DND-41 (cell line): Measurements from ENCODE around the gene RFX6.

Experiments
- ATAC-seq: fragments of 200-7000 bp; cut with Tn5 transposase; 3 replicates; pipeline ENCODE4 v1.9.1; 2021; ENCODE audit warnings: low read depth; ENCODE audit not compliant: insufficient read depth
- DNase-seq: peaks from one replicate; pipeline ENCODE4 v3.0.0-alpha.2; 2020
- H2AFZ ChIP-seq: 2 replicates; pipeline ENCODE4 v1.6.0; 2012; ENCODE audit warnings: low read depth, low read length
- H3K27ac ChIP-seq: 2 replicates; pipeline ENCODE4 v1.5.1; 2012; ENCODE audit warnings: low read length, inconsistent platforms
- H3K27me3 ChIP-seq: fragments of 200-600 bp; sonication (generic); 2 replicates; pipeline ENCODE4 v1.6.0; 2012; ENCODE audit warnings: low read length, mild to moderate bottlenecking, inconsistent platforms; ENCODE audit not compliant: insufficient read depth, poor library complexity
- H3K36me3 ChIP-seq: 2 replicates; pipeline ENCODE4 v1.5.1; 2012; ENCODE audit warnings: low read length, inconsistent platforms; ENCODE audit not compliant: insufficient read depth
- H3K4me1 ChIP-seq: 2 replicates; pipeline ENCODE4 v1.5.1; 2012; ENCODE audit warnings: mild to moderate bottlenecking, low read length; ENCODE audit not compliant: insufficient read depth
- H3K4me2 ChIP-seq: 2 replicates; pipeline ENCODE4 v1.6.0; 2012; ENCODE audit warnings: mild to moderate bottlenecking, moderate library complexity, low read length, inconsistent platforms; ENCODE audit not compliant: insufficient read depth
- H3K4me3 ChIP-seq, 2 experiments: fragments of 200-600 bp in 1 of 2; shearing (Covaris generic) in 1 of 2; 2 replicates each; pipeline ENCODE4 v1.5.1; 2012 to 2016; ENCODE audit warnings: inconsistent platforms in 2 of 2, low read length in 2 of 2, mild to moderate bottlenecking in 2 of 2, low read depth in 1 of 2, moderate library complexity in 1 of 2
- H3K79me2 ChIP-seq: 2 replicates; pipeline ENCODE4 v1.6.0; 2012; ENCODE audit warnings: low read length, inconsistent platforms; ENCODE audit not compliant: insufficient read depth
- H3K9ac ChIP-seq: 2 replicates; pipeline ENCODE4 v1.6.0; 2012; ENCODE audit warnings: low read depth, mild to moderate bottlenecking, inconsistent platforms, low read length, moderate library complexity
- H3K9me3 ChIP-seq: 2 replicates; pipeline ENCODE4 v1.5.1; 2012; ENCODE audit warnings: low read length, moderate library complexity, mild to moderate bottlenecking, inconsistent platforms; ENCODE audit not compliant: insufficient read depth, severe bottlenecking
- H4K20me1 ChIP-seq: 2 replicates; pipeline ENCODE4 v1.6.0; 2012; ENCODE audit warnings: low read length; ENCODE audit not compliant: insufficient read depth
- EZH2 ChIP-seq: IDR thresholded peaks from 3 replicates; pipeline ENCODE4 v1.6.1; 2012; ENCODE audit warnings: borderline replicate concordance, low read depth, mild to moderate bottlenecking, moderate library complexity, low read length, inconsistent platforms; ENCODE audit not compliant: severe bottlenecking
- TF ChIP-seq, protein P1 (sequence below): IDR thresholded peaks from 2 replicates; pipeline ENCODE4 v1.5.1; 2012; ENCODE audit warnings: borderline replicate concordance, low read length, moderate library complexity, mild to moderate bottlenecking; ENCODE audit not compliant: poor library complexity, severe bottlenecking; ENCODE audit errors: extremely low read depth

RFX6 gene

DNA sequence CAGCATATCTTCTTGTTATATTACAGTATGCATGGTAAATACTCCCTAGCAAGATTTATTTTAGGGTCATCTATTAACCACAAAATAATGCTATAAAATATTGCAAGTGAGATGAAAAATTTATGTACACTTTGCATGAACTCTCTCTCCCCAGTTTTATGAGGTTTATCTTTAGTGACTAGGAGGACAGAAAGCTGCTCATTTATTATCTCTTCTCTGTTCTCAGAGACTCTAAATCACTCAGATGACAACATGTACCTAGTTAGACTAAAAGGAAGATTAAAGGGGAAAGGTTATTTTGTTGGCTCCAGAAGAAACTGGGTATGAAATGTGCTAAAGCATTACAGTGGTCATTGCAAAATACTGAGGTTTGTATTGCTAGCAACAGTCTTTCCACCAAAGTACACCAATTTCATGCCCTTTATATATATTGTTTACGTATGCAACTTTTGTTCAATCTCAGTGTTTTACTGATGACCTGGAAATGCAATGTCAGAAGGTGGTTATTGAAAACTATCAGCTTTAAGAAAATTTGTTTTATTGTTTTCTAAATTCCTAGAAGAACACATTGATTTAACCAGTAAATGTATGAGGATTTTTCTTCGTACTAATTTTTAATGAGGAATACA lies 11.8 kb downstream of the RFX6 start:
- Histone ChIP-seq H3K4me3 (no peak overlapping the region), H3K4me2 (no peak overlapping the region), H3K4me1 (no peaks in the 10 kb centered on the region), H2AFZ (no peak overlapping the region), H4K20me1 (no peaks in the 10 kb centered on the region), H3K36me3 (no peaks in the 10 kb centered on the region), H3K9me3 (no peaks in the 10 kb centered on the region), H3K9ac (no peak overlapping the region), H3K27me3 (no peaks in the 10 kb centered on the region), H3K27ac (no peak overlapping the region), H3K79me2 (no peaks in the 10 kb centered on the region)
- no peak for ATAC-seq
- TF ChIP-seq, protein P1, sequence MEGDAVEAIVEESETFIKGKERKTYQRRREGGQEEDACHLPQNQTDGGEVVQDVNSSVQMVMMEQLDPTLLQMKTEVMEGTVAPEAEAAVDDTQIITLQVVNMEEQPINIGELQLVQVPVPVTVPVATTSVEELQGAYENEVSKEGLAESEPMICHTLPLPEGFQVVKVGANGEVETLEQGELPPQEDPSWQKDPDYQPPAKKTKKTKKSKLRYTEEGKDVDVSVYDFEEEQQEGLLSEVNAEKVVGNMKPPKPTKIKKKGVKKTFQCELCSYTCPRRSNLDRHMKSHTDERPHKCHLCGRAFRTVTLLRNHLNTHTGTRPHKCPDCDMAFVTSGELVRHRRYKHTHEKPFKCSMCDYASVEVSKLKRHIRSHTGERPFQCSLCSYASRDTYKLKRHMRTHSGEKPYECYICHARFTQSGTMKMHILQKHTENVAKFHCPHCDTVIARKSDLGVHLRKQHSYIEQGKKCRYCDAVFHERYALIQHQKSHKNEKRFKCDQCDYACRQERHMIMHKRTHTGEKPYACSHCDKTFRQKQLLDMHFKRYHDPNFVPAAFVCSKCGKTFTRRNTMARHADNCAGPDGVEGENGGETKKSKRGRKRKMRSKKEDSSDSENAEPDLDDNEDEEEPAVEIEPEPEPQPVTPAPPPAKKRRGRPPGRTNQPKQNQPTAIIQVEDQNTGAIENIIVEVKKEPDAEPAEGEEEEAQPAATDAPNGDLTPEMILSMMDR: no peak
- no peak for TF ChIP-seq EZH2
- no peak for DNase-seq

- Histone ChIP-seq H3K27ac (no peak overlapping the region), H3K9ac (no peak overlapping the region), H3K36me3 (no peaks in the 10 kb centered on the region), H4K20me1 (no peaks in the 10 kb centered on the region), H3K9me3 (no peaks in the 10 kb centered on the region), H3K79me2 (no peaks in the 10 kb centered on the region), H2AFZ (no peak overlapping the region), H3K4me3 (no peak overlapping the region), H3K4me1 (no peaks in the 10 kb centered on the region), H3K4me2 (no peak overlapping the region), H3K27me3 (no peaks in the 10 kb centered on the region)
- ATAC-seq (no peak), DNase-seq (no peak)
- TF ChIP-seq, protein P1: no peak
- TF ChIP-seq EZH2: no peak
These were observed 17.6 kb downstream of the RFX6 start for GRCh38 chr6:116894669-116895068.

GRCh38 chr6:116895935-116896334 lies 18.9 kb downstream of the RFX6 start:
- no peak overlapping the region for H3K27ac ChIP-seq
- no peaks in the 10 kb centered on the region for H3K79me2 ChIP-seq
- DNase-seq (no peak), ATAC-seq (no peak)
- TF ChIP-seq, protein P1: no peak
- no peak for TF ChIP-seq EZH2
- H3K4me2 ChIP-seq: no peak overlapping the region
- H3K4me3 ChIP-seq: no peak overlapping the region
- no peaks in the 10 kb centered on the region for H3K9me3 ChIP-seq
- no peak overlapping the region for H2AFZ ChIP-seq
- H3K36me3 ChIP-seq: no peaks in the 10 kb centered on the region
- H3K27me3 ChIP-seq: no peaks in the 10 kb centered on the region
- no peaks in the 10 kb centered on the region for H3K4me1 ChIP-seq
- H4K20me1 ChIP-seq: no peaks in the 10 kb centered on the region
- no peak overlapping the region for H3K9ac ChIP-seq
